HG03378 (cell line): Measurements from ENCODE around the gene IQCH.

Source experiments
- ATAC-seq: cut with Tn5 transposase; IDR thresholded peaks from one replicate; pipeline ENCODE4 v1.9.1; 2021; ENCODE audit warnings: mild to moderate bottlenecking, moderate library complexity; ENCODE audit not compliant: unreplicated experiment

IQCH gene

GRCh38 chr15:67481680-67482079 lies 227.1 kb downstream of the IQCH start:
- no peak for ATAC-seq

- ATAC-seq = no peak
Measured at GRCh38 chr15:67495585-67495984, 241.0 kb downstream of the IQCH start.

GRCh38 chr15:67501177-67501835 lies 246.7 kb downstream of the IQCH start:
- no peak for ATAC-seq

- ATAC-seq = no peak
Measured at GRCh38 chr15:67501836-67502461, 247.4 kb downstream of the IQCH start.

GRCh38 chr15:67504056-67504455 lies 249.5 kb downstream of the IQCH start:
- no peak for ATAC-seq

- no peak for ATAC-seq
Measured at GRCh38 chr15:67504796-67505195, 250.2 kb downstream of the IQCH start.

- ATAC-seq = no peak
Measured at GRCh38 chr15:67505675-67506572, 251.3 kb downstream of the IQCH start.

- ATAC-seq = no peak
Measured at GRCh38 chr15:67506775-67507747, 252.5 kb downstream of the IQCH start.

- ATAC-seq = no peak
Measured at GRCh38 chr15:67508407-67508806, 253.8 kb downstream of the IQCH start.

- ATAC-seq = no peak
Measured at GRCh38 chr15:67509918-67510317, 255.3 kb downstream of the IQCH start.

DNA sequence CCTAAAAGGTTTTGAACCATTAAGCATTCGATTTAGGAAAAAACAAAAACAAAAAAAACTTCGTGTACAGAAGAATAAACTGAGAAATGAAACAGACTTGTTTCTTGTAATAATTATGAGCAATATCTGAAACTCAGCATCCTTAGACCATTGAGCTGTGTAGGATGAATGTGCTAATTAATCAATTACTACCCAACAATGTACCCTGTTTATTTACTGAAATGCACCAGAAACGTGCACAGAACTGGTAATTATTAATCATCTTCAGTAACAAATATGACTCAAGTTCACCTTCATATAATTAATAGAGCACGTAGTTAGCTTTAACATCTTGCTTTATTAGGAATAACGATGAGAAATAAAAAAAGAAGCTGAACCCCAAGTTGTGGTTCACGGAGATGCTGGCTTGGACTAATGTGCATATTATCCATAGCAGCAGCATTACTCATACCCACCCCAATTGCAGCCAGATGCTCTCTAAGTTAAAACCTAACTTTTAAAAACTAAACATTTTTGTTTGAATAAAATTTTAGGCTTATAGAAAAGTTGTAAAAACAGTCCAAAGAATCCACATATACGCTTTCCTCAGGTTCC lies 256.1 kb downstream of the IQCH start:
- ATAC-seq = no peak

GRCh38 chr15:67511606-67512005 lies 257.0 kb downstream of the IQCH start:
- no peak for ATAC-seq

- ATAC-seq = no peak
Measured at GRCh38 chr15:67512140-67512539, 257.6 kb downstream of the IQCH start.

DNA sequence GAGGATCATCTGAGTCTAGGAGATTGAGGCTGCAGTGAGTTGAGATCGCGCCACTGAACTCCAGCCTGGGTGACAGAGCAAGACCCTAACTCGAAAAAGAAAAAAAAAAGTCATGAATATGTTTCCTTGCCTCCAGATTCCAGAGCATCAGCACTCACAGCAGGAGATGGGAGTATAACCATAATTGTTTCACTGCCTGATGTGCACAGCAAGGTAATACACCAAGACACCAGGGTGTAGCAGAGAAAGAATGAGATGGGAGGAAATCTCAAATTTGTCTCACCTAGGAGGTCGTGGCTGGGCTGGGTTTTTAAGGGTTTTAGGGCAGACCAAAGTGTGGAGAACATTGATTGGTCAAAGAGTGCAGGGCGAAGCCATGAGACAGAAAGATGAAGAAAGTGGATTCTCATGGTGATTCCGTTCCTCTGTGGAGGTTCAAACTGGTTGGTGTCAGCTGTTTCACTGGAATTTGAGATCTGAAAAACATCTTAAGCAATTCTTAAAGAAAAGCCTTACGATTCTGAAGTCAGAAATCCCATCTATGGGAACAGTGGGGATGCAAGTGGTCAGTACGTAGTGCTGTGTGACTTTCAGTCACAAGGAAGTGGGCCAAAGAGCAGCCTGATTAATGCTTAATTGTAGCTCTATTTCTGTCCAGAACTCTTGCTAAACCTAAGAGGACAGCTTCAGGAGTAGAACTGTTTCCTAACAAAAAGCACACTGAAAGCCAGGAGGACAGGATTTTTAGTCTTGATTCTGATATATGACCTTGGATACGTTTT lies 258.5 kb downstream of the IQCH start:
- no peak for ATAC-seq

DNA sequence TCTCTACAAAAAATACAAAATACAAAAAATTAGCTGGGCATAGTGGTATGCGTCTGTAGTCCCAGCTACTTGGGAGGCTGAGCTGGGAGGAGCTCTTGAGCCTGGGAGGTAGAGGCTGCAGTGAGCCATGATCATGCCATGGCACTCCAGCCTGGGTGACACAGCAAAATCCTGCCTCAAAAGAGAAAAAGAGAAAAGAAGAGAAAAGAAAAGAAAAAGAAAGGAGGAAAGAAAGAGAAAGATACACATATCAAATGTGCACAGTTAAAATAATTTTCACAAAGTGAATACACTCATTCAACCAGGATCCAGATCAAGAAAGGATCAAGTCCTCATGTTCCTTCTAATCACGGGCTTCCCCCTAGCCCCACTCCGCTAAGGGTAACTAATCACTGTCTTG lies 260.5 kb downstream of the IQCH start:
- no peak for ATAC-seq

GRCh38 chr15:67515557-67515956 lies 261.0 kb downstream of the IQCH start:
- ATAC-seq = no peak

DNA sequence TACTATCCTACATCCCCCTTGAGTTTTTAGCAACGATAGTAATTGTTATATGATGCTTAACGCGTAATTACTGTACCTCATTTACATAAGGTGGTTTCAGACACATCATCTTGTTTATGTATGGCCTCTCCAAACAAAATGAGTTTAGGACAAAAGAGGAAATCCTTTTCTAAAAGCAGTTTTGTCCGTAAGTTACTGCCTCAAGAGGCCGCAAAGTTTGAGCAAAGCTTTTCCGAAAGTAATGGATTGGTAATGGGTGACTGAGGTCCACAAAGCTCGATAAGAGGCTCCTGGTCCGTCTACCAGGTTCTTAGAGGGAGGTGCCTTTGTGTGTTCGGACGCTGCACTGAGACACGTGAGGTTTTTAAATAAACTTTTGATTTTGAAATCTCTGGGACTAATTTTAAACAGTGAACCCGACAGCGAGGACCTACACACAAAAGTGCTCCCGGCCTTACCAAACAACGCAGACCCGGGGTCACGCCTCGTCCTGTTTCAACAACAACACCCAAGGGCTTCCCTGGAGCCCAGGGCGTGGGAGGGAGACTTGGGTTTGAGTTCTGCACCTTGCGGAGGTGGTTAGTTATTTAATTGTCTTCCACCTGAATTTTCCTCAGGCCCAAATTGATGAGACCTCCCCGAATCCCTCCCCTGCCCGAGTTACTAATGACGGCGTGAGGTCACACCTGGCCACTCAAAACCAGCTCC lies 265.9 kb downstream of the IQCH start:
- ATAC-seq = peak; percentile 3

- ATAC-seq = peak; percentile 48
Measured at GRCh38 chr15:67521029-67521782, 266.6 kb downstream of the IQCH start, which contains the start of gene C15orf61. Gene C15orf61 (plus strand): TSS chr15:67521131. CDS start chr15:67521249, 118 bp downstream.
